Calu3 (cell line): ENCODE measurements around the gene CAVIN2. TPM values are rescaled to one million over a fixed set of nuclear protein-coding genes. Genes with fewer than 3 reads are reported as not detected.

ENCODE experiments used
- BruUV-seq: library from RNA; stranded (reverse); fragments of 400-500 nt; replicated peaks from 2 replicates; lab custom pipeline; 2021; lab: Mats Ljungman, UMichigan
- CTCF ChIA-PET: fragments of 300-600 bp; sonication (Branson Sonifier 250); formaldehyde crosslinking; loops from one replicate; lab custom pipeline; 2022; ENCODE audit warnings: antibody characterized with exemption; lab: Charles Lee
- DNase-seq: peaks from one replicate; pipeline ENCODE4 v3.0.0; 2022
- H3K27ac Mint-ChIP-seq: one replicate; pipeline ENCODE4 v1.8.0; 2022; ENCODE audit warnings: mixed read lengths; ENCODE audit not compliant: unreplicated experiment
- H3K27me3 Mint-ChIP-seq: one replicate; pipeline ENCODE4 v1.8.0; 2022; ENCODE audit warnings: mixed read lengths; ENCODE audit not compliant: unreplicated experiment
- H3K36me3 Mint-ChIP-seq: one replicate; pipeline ENCODE4 v1.8.0; 2022; ENCODE audit warnings: mild to moderate bottlenecking, moderate library complexity, mixed read lengths; ENCODE audit not compliant: insufficient read depth, unreplicated experiment
- H3K4me1 Mint-ChIP-seq: one replicate; pipeline ENCODE4 v1.8.0; 2022; ENCODE audit warnings: mild to moderate bottlenecking, low read depth, mixed read lengths; ENCODE audit not compliant: unreplicated experiment
- H3K4me3 Mint-ChIP-seq: one replicate; pipeline ENCODE4 v1.8.0; 2022; ENCODE audit warnings: mild to moderate bottlenecking, low read depth, moderate library complexity, mixed read lengths; ENCODE audit not compliant: unreplicated experiment
- H3K9me3 Mint-ChIP-seq: one replicate; pipeline ENCODE4 v1.8.0; 2022; ENCODE audit warnings: low read depth, mixed read lengths; ENCODE audit not compliant: unreplicated experiment
- intact Hi-C: fragments of 100-400 bp; cut with micrococcal nuclease; formaldehyde crosslinking; loops from one replicate; pipeline ENCODE4 v1.10.0; 2022; ENCODE audit not compliant: unreplicated experiment
- total RNA-seq: library from RNA; stranded (reverse); gene quantifications from 2 replicates; pipeline ENCODE4 v1.2.3, GENCODE V29; 2022
- TF ChIP-seq, protein P1 (sequence below): fragments of 200-600 bp; IDR thresholded peaks from one replicate; pipeline ENCODE4 v1.8.0; 2022; ENCODE audit warnings: antibody characterized with exemption; ENCODE audit not compliant: unreplicated experiment

CAVIN2 gene
- total RNA-seq, 1 experiment from 2014 or later: not detected

DNA sequence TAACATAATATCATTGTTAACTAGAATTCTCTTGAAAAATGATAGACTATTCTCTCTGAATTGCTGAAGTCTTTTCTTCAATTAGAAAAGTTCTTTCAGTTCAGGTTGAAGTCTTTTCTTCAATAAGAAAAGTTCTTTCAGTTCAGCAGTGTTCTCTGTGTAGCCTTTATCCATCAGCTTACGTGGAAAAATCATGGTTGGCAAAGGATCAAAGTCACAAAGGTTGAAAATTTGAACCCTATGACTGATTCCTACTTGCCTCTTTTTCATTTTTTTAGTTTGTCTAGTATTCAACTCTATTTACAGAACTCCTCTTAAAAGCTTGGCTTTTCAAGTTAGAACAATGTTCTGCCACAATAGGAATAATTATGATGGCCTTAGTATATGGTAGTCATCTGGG, 25.8 kb downstream of the CAVIN2 start:
- no peak overlapping the region for H3K4me3 Mint-ChIP-seq
- H3K9me3 Mint-ChIP-seq: no peaks in the 10 kb centered on the region
- H3K36me3 Mint-ChIP-seq: no peaks in the 10 kb centered on the region
- intact Hi-C loops: no loop called here
- no peak overlapping the region for H3K27ac Mint-ChIP-seq
- CTCF ChIA-PET: no interaction called here
- TF ChIP-seq, protein P1, sequence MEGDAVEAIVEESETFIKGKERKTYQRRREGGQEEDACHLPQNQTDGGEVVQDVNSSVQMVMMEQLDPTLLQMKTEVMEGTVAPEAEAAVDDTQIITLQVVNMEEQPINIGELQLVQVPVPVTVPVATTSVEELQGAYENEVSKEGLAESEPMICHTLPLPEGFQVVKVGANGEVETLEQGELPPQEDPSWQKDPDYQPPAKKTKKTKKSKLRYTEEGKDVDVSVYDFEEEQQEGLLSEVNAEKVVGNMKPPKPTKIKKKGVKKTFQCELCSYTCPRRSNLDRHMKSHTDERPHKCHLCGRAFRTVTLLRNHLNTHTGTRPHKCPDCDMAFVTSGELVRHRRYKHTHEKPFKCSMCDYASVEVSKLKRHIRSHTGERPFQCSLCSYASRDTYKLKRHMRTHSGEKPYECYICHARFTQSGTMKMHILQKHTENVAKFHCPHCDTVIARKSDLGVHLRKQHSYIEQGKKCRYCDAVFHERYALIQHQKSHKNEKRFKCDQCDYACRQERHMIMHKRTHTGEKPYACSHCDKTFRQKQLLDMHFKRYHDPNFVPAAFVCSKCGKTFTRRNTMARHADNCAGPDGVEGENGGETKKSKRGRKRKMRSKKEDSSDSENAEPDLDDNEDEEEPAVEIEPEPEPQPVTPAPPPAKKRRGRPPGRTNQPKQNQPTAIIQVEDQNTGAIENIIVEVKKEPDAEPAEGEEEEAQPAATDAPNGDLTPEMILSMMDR: no peak
- no peaks in the 10 kb centered on the region for H3K4me1 Mint-ChIP-seq
- BruUV-seq: no TSS peak
- DNase-seq: no peak
- no peaks in the 10 kb centered on the region for H3K27me3 Mint-ChIP-seq

DNA sequence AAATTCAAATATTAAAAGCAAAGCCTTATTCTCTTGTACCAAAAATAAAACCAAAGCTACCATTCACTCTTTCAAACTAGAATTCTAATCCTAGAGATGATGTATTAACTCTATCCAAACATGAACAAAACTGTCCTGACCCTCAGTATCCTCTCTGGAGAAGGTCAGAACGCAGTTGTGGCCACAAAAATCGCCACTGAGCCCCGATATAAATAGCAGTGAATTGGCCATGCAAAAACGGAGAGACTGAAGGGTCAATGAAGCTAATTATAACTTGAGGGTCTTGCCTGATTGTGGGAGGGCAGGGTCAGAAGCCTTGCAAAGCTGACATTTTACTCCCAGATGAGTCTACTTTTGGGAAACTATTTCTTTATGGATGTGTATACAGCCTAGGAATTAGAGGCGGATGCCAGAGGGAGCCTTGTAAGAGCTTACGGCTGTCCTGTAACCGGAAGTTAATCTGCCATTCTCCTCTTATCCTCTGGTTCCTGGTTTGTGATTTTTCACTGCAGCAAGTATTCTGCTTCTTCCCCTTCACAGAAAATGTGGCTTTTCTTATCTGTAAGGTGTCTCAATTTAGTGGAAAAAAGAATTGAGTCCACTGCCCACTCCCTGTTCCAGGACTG, 28.1 kb downstream of the CAVIN2 start:
- H3K9me3 Mint-ChIP-seq: no peaks in the 10 kb centered on the region

DNA sequence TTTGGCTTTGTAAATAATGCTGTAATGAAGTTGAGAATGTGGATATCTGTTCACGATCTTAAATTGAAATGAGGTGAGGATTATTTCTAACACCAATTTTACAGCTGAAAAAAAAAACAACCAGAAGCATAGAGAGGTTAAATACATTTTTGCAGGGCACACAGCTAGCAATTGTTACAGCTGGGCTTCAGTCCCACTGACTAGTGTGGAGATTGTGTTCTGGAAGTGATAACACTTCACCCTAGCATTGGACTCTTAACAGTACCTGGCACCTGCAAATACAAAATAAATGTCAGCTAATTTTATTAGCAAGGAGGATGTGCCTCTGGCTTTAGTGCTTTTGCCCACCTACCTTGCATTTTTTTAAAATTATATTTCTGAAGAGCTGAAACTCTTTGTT, 28.8 kb downstream of the CAVIN2 start:
- no peaks in the 10 kb centered on the region for H3K36me3 Mint-ChIP-seq
- no peaks in the 10 kb centered on the region for H3K4me1 Mint-ChIP-seq
- H3K27me3 Mint-ChIP-seq: no peaks in the 10 kb centered on the region
- H3K9me3 Mint-ChIP-seq: no peaks in the 10 kb centered on the region
- CTCF ChIA-PET: no interaction called here
- TF ChIP-seq, protein P1: no peak
- DNase-seq: no peak
- intact Hi-C loops: no loop called here
- no TSS peak for BruUV-seq
- no peak overlapping the region for H3K27ac Mint-ChIP-seq
- H3K4me3 Mint-ChIP-seq: no peak overlapping the region

More for the DNA sequence above, 28.1 kb downstream of the CAVIN2 start:
- no TSS peak for BruUV-seq
- DNase-seq: no peak
- intact Hi-C loops: no loop called here
- CTCF ChIA-PET: no interaction called here
- TF ChIP-seq, protein P1: no peak
- no peaks in the 10 kb centered on the region for H3K4me1 Mint-ChIP-seq
- H3K36me3 Mint-ChIP-seq: no peaks in the 10 kb centered on the region
- no peaks in the 10 kb centered on the region for H3K27me3 Mint-ChIP-seq
- no peak overlapping the region for H3K27ac Mint-ChIP-seq
- no peak overlapping the region for H3K4me3 Mint-ChIP-seq

DNA sequence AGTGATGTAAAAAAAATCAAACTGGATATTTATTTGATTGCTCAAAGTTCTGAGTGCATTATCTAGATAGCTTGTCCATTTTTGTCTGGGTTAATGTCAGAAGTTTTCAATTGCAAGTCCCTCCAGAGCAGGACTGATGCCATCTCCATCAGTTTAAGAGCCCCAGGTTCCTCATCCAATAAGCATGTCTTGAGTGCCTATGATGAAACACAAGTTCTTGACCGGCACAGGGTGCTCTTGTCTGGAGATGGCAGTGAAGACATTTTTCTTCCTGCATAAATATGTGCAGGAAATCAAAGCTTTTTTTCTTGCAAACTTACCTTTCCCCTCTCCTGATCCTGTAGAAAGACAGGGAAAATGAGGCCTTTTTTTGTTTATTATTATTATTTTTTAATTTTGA, 31.9 kb downstream of the CAVIN2 start:
- intact Hi-C loops: no loop called here
- Mint-ChIP-seq H3K27ac (no peak overlapping the region), H3K36me3 (no peaks in the 10 kb centered on the region), H3K27me3 (no peaks in the 10 kb centered on the region), H3K9me3 (no peaks in the 10 kb centered on the region), H3K4me1 (no peaks in the 10 kb centered on the region), H3K4me3 (no peak overlapping the region)
- BruUV-seq: no TSS peak
- TF ChIP-seq, protein P1: no peak
- no peak for DNase-seq
- CTCF ChIA-PET: interaction anchor here (1.7 kb wide), 1 partner anchor 347 kb away, joined by 10 read pairs; no protein-coding TSS in a partner anchor
